ENCODE data around the gene ADAM12. TPM values are rescaled to one million over a fixed set of nuclear protein-coding genes. Genes with fewer than 3 reads are reported as not detected.
A peak's percentile ranks its signal among the peaks of the same experiment; 100 is the strongest.

Gene ADAM12
- total and polyA plus RNA-seq, 2 donors from 2014 or later = 0.26 to 3.3 TPM

- DNase-seq (peak in 4 of 5 donors; percentile 54 to 87 (median 70)), FAIRE-seq (no peak)
- Histone ChIP-seq H3K27ac (ENCODE audit: low read depth in 2 of 2, low read length in 2 of 2) (no peak overlapping the region), H3K36me3 (ENCODE audit: control insufficient read depth in 2 of 3, insufficient read depth in 3 of 3, low read length in 3 of 3) (no peaks in the 10 kb centered on the region), H3K4me1 (ENCODE audit: control insufficient read depth in 2 of 3, insufficient read depth in 2 of 3, low read depth in 1 of 3, low read length in 3 of 3) (peaks cover 0 to 3% (median 0%) of the 10 kb centered on the region in 3 donors), H3K4me3 (ENCODE audit: low read length in 3 of 3) (no peak overlapping the region), H3K27me3 (ENCODE audit: control insufficient read depth, insufficient read depth, low read length) (no peaks in the 10 kb centered on the region), H3K9ac (ENCODE audit: low read length in 3 of 3) (no peak overlapping the region), H3K9me3 (ENCODE audit: control insufficient read depth in 2 of 3, insufficient read depth in 1 of 3, low read length in 3 of 3) (no peaks in the 10 kb centered on the region)
- intact Hi-C loops (cut with DNase I) = no loop called here
- TF ChIP-seq CTCF (IDR thresholded peaks at IDR 0.05; ENCODE audit: borderline replicate concordance, extremely low read depth, insufficient read depth) = no peak
These were observed 145.6 kb downstream of the ADAM12 start for GRCh38 chr10:126242397-126243260.

- Histone ChIP-seq H3K27ac (ENCODE audit: low read depth in 2 of 2, low read length in 2 of 2) (no peak overlapping the region), H3K27me3 (ENCODE audit: control insufficient read depth, insufficient read depth, low read length) (no peaks in the 10 kb centered on the region), H3K9ac (ENCODE audit: low read length in 3 of 3) (no peak overlapping the region), H3K4me1 (ENCODE audit: control insufficient read depth in 2 of 3, insufficient read depth in 2 of 3, low read depth in 1 of 3, low read length in 3 of 3) (peaks cover 0 to 3% (median 0%) of the 10 kb centered on the region in 3 donors), H3K36me3 (ENCODE audit: control insufficient read depth in 2 of 3, insufficient read depth in 3 of 3, low read length in 3 of 3) (no peaks in the 10 kb centered on the region), H3K9me3 (ENCODE audit: control insufficient read depth in 2 of 3, insufficient read depth in 1 of 3, low read length in 3 of 3) (no peaks in the 10 kb centered on the region), H3K4me3 (ENCODE audit: low read length in 3 of 3) (no peak overlapping the region)
- intact Hi-C loops (cut with DNase I) = no loop called here
- FAIRE-seq (no peak), DNase-seq (peak in 3 of 5 donors; percentile 31 to 54 (median 34))
- no peak for TF ChIP-seq CTCF (IDR thresholded peaks at IDR 0.05; ENCODE audit: borderline replicate concordance, extremely low read depth, insufficient read depth)
These were observed 147.8 kb downstream of the ADAM12 start for GRCh38 chr10:126240483-126240882.

- TF ChIP-seq CTCF (IDR thresholded peaks at IDR 0.05; ENCODE audit: borderline replicate concordance, extremely low read depth, insufficient read depth) = no peak
These were observed 148.4 kb downstream of the ADAM12 start for GRCh38 chr10:126239844-126240243.

More at GRCh38 chr10:126239844-126240243, 148.4 kb downstream of the ADAM12 start:
- no peaks in the 10 kb centered on the region for H3K36me3 ChIP-seq (ENCODE audit: control insufficient read depth in 2 of 3, insufficient read depth in 3 of 3, low read length in 3 of 3)
- DNase-seq (no peak), FAIRE-seq (no peak)
- H3K9ac ChIP-seq (ENCODE audit: low read length in 3 of 3) = no peak overlapping the region
- no peak overlapping the region for H3K27ac ChIP-seq (ENCODE audit: low read depth in 2 of 2, low read length in 2 of 2)
- H3K27me3 ChIP-seq (ENCODE audit: control insufficient read depth, insufficient read depth, low read length) = no peaks in the 10 kb centered on the region
- no peaks in the 10 kb centered on the region for H3K9me3 ChIP-seq (ENCODE audit: control insufficient read depth in 2 of 3, insufficient read depth in 1 of 3, low read length in 3 of 3)
- intact Hi-C loops (cut with DNase I) = no loop called here
- H3K4me1 ChIP-seq (ENCODE audit: control insufficient read depth in 2 of 3, insufficient read depth in 2 of 3, low read depth in 1 of 3, low read length in 3 of 3) = peaks cover 0 to 3% (median 0%) of the 10 kb centered on the region in 3 donors
- no peak overlapping the region for H3K4me3 ChIP-seq (ENCODE audit: low read length in 3 of 3)
